ENCODE measurements around the gene HES1. TPM values are rescaled to one million over a fixed set of nuclear protein-coding genes. Genes with fewer than 3 reads are reported as not detected.

HES1 gene
- total RNA-seq, 1 donor from 2014 or later, result 23.0 TPM

DNA sequence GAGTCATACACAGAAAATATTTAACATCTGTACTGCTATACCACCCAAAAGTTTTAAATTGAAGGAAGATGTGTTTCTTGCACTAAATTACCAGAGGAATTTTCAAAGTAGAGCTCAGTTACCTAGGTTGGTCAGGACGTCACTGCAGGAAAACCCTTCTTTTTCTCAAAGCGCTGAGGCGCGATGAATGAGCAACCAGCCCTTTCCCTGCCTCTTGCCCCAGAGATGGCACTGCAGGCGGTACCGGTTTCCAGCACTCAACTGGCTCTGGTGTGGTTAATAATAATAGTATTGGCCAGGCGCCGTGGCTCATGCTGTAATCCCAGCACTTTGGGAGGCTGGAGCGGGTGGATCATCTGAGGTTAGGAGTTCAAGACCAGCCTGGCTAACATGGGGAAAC, 49.3 kb downstream of the HES1 start:
- H3K4me3 ChIP-seq (ENCODE audit: low read length in 3 of 3), result no peak overlapping the region
- H3K9me3 ChIP-seq (ENCODE audit: control insufficient read depth in 3 of 3, low read length in 3 of 3), result no peaks in the 10 kb centered on the region
- H3K36me3 ChIP-seq (ENCODE audit: control insufficient read depth in 3 of 3, insufficient read depth in 3 of 3, low read length in 3 of 3), result no peaks in the 10 kb centered on the region
- peaks cover 6 to 9% (median 6%) of the 10 kb centered on the region in 3 donors for H3K4me1 ChIP-seq (ENCODE audit: control insufficient read depth in 3 of 3, insufficient read depth in 3 of 3, low read length in 3 of 3)
- H3K9ac ChIP-seq (ENCODE audit: low read depth in 1 of 3, low read length in 3 of 3), result no peak overlapping the region
- no peak overlapping the region for H3K27ac ChIP-seq (ENCODE audit: low read depth, low read length)
- H3K27me3 ChIP-seq (ENCODE audit: control insufficient read depth in 3 of 3, insufficient read depth in 3 of 3, low read length in 3 of 3), result peaks cover 0 to 2% (median 0%) of the 10 kb centered on the region in 3 donors

DNA sequence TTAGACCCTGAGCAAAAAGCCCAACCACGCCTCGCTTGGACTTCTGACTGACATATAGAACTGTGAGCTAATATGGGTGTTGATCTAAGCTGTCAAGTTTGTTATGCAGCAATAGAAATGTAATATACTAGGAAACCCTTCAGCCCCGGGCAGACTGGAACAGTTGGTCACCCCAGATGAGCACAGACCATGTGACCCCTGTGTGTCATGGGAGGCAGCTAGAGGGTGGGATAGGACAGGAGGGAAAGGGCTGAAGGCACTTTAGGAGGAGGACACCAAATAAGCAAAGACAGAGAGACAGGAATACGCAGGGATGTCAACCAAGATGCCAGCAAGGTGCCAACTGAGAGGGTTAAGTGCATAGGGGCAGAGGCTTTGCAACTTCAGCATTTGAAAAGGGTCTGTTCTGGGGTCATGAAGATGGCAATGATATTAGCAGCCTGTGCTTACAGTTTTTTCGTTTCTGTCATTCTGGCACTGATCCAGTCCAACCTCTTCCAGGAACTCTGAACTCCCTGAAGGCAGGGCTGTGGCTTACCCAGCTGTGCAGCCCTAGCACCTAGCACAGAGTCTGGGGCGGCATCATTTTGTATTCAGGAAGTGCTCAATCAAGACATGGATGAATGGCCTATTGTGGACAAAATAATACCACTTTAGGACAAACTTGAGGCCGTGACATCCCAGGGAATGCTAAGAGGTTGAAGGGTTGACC, 51.4 kb downstream of the HES1 start:
- Histone ChIP-seq H3K4me1 (ENCODE audit: control insufficient read depth in 3 of 3, insufficient read depth in 3 of 3, low read length in 3 of 3) (peaks cover 6 to 9% (median 6%) of the 10 kb centered on the region in 3 donors), H3K36me3 (ENCODE audit: control insufficient read depth in 3 of 3, insufficient read depth in 3 of 3, low read length in 3 of 3) (no peaks in the 10 kb centered on the region), H3K9ac (ENCODE audit: low read depth in 1 of 3, low read length in 3 of 3) (no peak overlapping the region), H3K4me3 (ENCODE audit: low read length in 3 of 3) (no peak overlapping the region), H3K9me3 (ENCODE audit: control insufficient read depth in 3 of 3, low read length in 3 of 3) (no peaks in the 10 kb centered on the region), H3K27ac (ENCODE audit: low read depth, low read length) (no peak overlapping the region), H3K27me3 (ENCODE audit: control insufficient read depth in 3 of 3, insufficient read depth in 3 of 3, low read length in 3 of 3) (peaks cover 0 to 2% (median 0%) of the 10 kb centered on the region in 3 donors)

Small RNA genes lying within 50 kb of the gene (small RNA-seq; reads per million reads assigned to genes)
- gene RN7SL215P, result not detected

Other genes with a start within 250 kb of the HES1 start
- gene CPN2, start 215.2 kb downstream of the HES1 start, total RNA-seq, result not detected
- 0.52 TPM for gene LRRC15, start 233.6 kb downstream of the HES1 start, total RNA-seq